ENCODE data around the gene GNAL. TPM values are rescaled to one million over a fixed set of nuclear protein-coding genes. Genes with fewer than 3 reads are reported as not detected.

Gene GNAL
- total and polyA plus RNA-seq, 2 of the 4 experiments (the other 2 are of a cell fraction) = 0.15 to 0.36 TPM

GRCh38 chr18:11851146-11851805 lies 162.2 kb downstream of the GNAL start, which contains the start of gene CHMP1B:
Gene CHMP1B (plus strand): TSS chr18:11851413. CDS start chr18:11851512, 99 bp downstream.
- H4K8ac ChIP-seq (ENCODE audit: low read depth in 2 of 2, low read length in 2 of 2) = peak within 1 kb of the TSS; percentile 87 to 92
- peaks cover 2 to 23% of the 10 kb centered on the region in 2 experiments; a peak in 2 of 4 replicates for H3K79me1 ChIP-seq (ENCODE audit: low read depth in 1 of 2, low read length in 2 of 2)
- peak within 1 kb of the TSS; percentile 49; the same call in 2 of the 3 replicates for H2BK15ac ChIP-seq (ENCODE audit: low read depth, low read length)
- WGBS, 2 experiments (ENCODE audit: extremely low coverage in 2 of 2, insufficient read length in 1 of 2) = 0% methylated on average over 28 of the region's 53 CpGs; no CpG with 5 or more reads in 1 of the 2 experiments
- no peaks in the 10 kb centered on the region for H3K27me3 ChIP-seq (ENCODE audit: control insufficient read depth, insufficient read depth, low read length)
- peaks cover 10% of the 10 kb centered on the region for H3K4me1 ChIP-seq (ENCODE audit: control insufficient read depth, insufficient read depth, low read length)
- peaks cover 2% of the 10 kb centered on the region; the same call in 1 of the 2 replicates for H3K9me1 ChIP-seq (ENCODE audit: insufficient read depth, low read length)
- peak within 1 kb of the TSS; percentile 74 for H4K91ac ChIP-seq (ENCODE audit: insufficient read depth, low read depth, low read length)
- H2BK20ac ChIP-seq (ENCODE audit: low read depth, low read length) = peak within 1 kb of the TSS; percentile 27; the same call in 1 of the 2 replicates
- H3K4me3 ChIP-seq (ENCODE audit: insufficient read depth, low read depth, low read length) = peak within 1 kb of the TSS; percentile 83
- peak within 1 kb of the TSS; percentile 83 for H3K4ac ChIP-seq (ENCODE audit: low read depth, low read length)
- H3K27ac ChIP-seq (ENCODE audit: insufficient read depth, low read length) = peak within 1 kb of the TSS; percentile 84
- peak within 1 kb of the TSS; percentile 88 for H2BK120ac ChIP-seq (ENCODE audit: low read depth, low read length)
- peak; percentile 96 for ATAC-seq (ENCODE audit: low read depth)
- H2AK5ac ChIP-seq (ENCODE audit: low read depth, low read length) = peak within 1 kb of the TSS; percentile 87
- CTCF ChIA-PET = interaction anchor here (1.7 kb wide), 1 partner anchor 20 kb away, joined by 3 read pairs; no protein-coding TSS in a partner anchor
- POLR2A ChIA-PET (ENCODE audit: unreplicated experiment) = no interaction called here
- peak; percentile 98 for DNase-seq
- H4K20me1 ChIP-seq (ENCODE audit: insufficient read depth, low read length) = no peaks in the 10 kb centered on the region
- H3K18ac ChIP-seq (ENCODE audit: low read depth, low read length) = peak within 1 kb of the TSS; percentile 60; the same call in 1 of the 2 replicates
- peak within 1 kb of the TSS; percentile 88 for H3K56ac ChIP-seq (ENCODE audit: extremely low read depth, insufficient read depth, low read length)
- intact Hi-C loops (cut with micrococcal nuclease) = loop anchor here (2.0 to 10.0 kb wide), 5 partner anchors 58 to 188 kb away; partner anchors contain the start of genes IMPA2 and MPPE1
- in situ Hi-C loops (cut with MboI; ENCODE audit: low sequenced_read_pairs) = loop anchor here (10.0 kb wide), 1 partner anchor 434 kb away; no protein-coding TSS in a partner anchor
- peak within 1 kb of the TSS; percentile 85 for H3K4me2 ChIP-seq (ENCODE audit: low read depth, low read length)
- H3K9ac ChIP-seq (ENCODE audit: low read depth, low read length) = peak within 1 kb of the TSS; percentile 91
- no peaks in the 10 kb centered on the region for H3K9me3 ChIP-seq (ENCODE audit: control insufficient read depth, insufficient read depth, low read length)
- H3K36me3 ChIP-seq (ENCODE audit: control insufficient read depth, insufficient read depth, low read length) = no peaks in the 10 kb centered on the region; the same call in 1 of the 2 replicates
- peak within 1 kb of the TSS; percentile 82 for H3K23ac ChIP-seq (ENCODE audit: low read depth, low read length)
- H2AFZ ChIP-seq (replicated peaks; ENCODE audit: low read length, poor library complexity) = peak within 1 kb of the TSS; percentile 94
- H4K5ac ChIP-seq (ENCODE audit: low read depth, low read length) = peak within 1 kb of the TSS; percentile 58
- TSS peak; percentile 50 for BruUV-seq (replicated peaks)
- H2BK5ac ChIP-seq (ENCODE audit: low read depth, low read length, poor library complexity, severe bottlenecking) = peak within 1 kb of the TSS; percentile 91
- H3K14ac ChIP-seq (replicated peaks; ENCODE audit: low read depth, low read length) = peak within 1 kb of the TSS; percentile 66
- dilution Hi-C loops (cut with HindIII; ENCODE audit: low sequenced_read_pairs, unreplicated experiment) = no loop called here
- peak within 1 kb of the TSS; percentile 59 for H2AK9ac ChIP-seq (replicated peaks; ENCODE audit: low read depth, low read length, poor library complexity)
- TF ChIP-seq RFX5 (IDR thresholded peaks at IDR 0.05; ENCODE audit: low read depth, low read length) (no peak), MAZ (IDR thresholded peaks at IDR 0.05; ENCODE audit: borderline replicate concordance, low read depth, low read length) (peak; percentile 89), CEBPB (IDR thresholded peaks at IDR 0.05; ENCODE audit: low read depth, low read length) (no peak), RAD21 (IDR thresholded peaks at IDR 0.05; ENCODE audit: low read length) (peak; percentile 6; the same call in 1 of the 2 replicates), SMC3 (IDR thresholded peaks at IDR 0.05; ENCODE audit: low read depth, low read length) (no peak), RCOR1 (IDR thresholded peaks at IDR 0.05; ENCODE audit: insufficient replicate concordance, low read length) (no peak), FOS (IDR thresholded peaks at IDR 0.05; ENCODE audit: low read depth, low read length) (no peak), POLR2A (IDR thresholded peaks at IDR 0.05; ENCODE audit: low read depth, low read length) (peak; percentile 95), CHD1 (IDR thresholded peaks at IDR 0.05; ENCODE audit: low read depth, low read length) (peak; percentile 99), MAFK (IDR thresholded peaks at IDR 0.05; ENCODE audit: low read depth, low read length) (no peak), USF2 (IDR thresholded peaks at IDR 0.05; ENCODE audit: low read depth, low read length) (peak; percentile 1; the same call in 1 of the 2 replicates), BHLHE40 (IDR thresholded peaks at IDR 0.05; ENCODE audit: low read depth, low read length) (no peak; the same call in 1 of the 2 replicates)
- TF ChIP-seq, protein P1, sequence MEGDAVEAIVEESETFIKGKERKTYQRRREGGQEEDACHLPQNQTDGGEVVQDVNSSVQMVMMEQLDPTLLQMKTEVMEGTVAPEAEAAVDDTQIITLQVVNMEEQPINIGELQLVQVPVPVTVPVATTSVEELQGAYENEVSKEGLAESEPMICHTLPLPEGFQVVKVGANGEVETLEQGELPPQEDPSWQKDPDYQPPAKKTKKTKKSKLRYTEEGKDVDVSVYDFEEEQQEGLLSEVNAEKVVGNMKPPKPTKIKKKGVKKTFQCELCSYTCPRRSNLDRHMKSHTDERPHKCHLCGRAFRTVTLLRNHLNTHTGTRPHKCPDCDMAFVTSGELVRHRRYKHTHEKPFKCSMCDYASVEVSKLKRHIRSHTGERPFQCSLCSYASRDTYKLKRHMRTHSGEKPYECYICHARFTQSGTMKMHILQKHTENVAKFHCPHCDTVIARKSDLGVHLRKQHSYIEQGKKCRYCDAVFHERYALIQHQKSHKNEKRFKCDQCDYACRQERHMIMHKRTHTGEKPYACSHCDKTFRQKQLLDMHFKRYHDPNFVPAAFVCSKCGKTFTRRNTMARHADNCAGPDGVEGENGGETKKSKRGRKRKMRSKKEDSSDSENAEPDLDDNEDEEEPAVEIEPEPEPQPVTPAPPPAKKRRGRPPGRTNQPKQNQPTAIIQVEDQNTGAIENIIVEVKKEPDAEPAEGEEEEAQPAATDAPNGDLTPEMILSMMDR (conservative IDR thresholded peaks at IDR 0.05; ENCODE audit: low read depth, low read length) = no peak
- TF ChIP-seq, protein P2, sequence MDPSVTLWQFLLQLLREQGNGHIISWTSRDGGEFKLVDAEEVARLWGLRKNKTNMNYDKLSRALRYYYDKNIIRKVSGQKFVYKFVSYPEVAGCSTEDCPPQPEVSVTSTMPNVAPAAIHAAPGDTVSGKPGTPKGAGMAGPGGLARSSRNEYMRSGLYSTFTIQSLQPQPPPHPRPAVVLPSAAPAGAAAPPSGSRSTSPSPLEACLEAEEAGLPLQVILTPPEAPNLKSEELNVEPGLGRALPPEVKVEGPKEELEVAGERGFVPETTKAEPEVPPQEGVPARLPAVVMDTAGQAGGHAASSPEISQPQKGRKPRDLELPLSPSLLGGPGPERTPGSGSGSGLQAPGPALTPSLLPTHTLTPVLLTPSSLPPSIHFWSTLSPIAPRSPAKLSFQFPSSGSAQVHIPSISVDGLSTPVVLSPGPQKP (IDR thresholded peaks at IDR 0.05; ENCODE audit: borderline replicate concordance, low read depth, low read length) = no peak
